ENCODE measurements around the gene UGT1A10.

The UGT1A10 gene

DNA sequence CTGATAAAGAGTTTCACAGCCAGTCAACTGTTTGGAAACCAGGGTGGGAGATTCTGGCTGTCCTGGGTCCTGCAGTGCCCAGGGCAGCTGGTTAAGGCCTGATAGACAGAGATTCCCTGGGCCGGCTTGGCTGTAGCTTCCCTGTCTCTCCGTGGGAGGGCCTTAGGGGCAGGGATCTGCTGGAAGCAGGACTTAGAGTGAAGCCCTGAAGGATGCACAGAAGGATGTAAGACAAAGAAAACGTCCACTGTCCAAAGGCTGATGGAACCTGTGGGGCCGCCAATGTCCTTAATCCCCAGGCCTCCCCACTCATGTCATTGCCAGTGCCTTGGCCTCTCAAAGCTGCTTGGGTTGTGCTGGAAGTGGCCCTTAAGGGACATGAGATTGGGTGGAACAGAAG, 174.8 kb downstream of the UGT1A10 start:
- no peaks in the 10 kb centered on the region for H3K79me2 ChIP-seq (ENCODE audit: insufficient read depth, low read length)
- no peak for DNase-seq
- no peak overlapping the region for H2AFZ ChIP-seq (ENCODE audit: low read depth, low read length)
- H3K27ac ChIP-seq (ENCODE audit: low read length), result no peak overlapping the region
- H4K20me1 ChIP-seq (ENCODE audit: insufficient read depth, low read length), result peaks cover 3% of the 10 kb centered on the region; the same call in 1 of the 2 replicates
- peaks cover 42% of the 10 kb centered on the region for H3K27me3 ChIP-seq (ENCODE audit: insufficient read depth, low read length, poor library complexity)
- H3K9me3 ChIP-seq (ENCODE audit: insufficient read depth, low read length, severe bottlenecking), result no peaks in the 10 kb centered on the region
- no peak for ATAC-seq (ENCODE audit: insufficient read depth, low read depth)
- no peak overlapping the region for H3K9ac ChIP-seq (ENCODE audit: low read depth, low read length)
- H3K36me3 ChIP-seq (ENCODE audit: insufficient read depth, low read length), result no peaks in the 10 kb centered on the region
- TF ChIP-seq, protein P1, sequence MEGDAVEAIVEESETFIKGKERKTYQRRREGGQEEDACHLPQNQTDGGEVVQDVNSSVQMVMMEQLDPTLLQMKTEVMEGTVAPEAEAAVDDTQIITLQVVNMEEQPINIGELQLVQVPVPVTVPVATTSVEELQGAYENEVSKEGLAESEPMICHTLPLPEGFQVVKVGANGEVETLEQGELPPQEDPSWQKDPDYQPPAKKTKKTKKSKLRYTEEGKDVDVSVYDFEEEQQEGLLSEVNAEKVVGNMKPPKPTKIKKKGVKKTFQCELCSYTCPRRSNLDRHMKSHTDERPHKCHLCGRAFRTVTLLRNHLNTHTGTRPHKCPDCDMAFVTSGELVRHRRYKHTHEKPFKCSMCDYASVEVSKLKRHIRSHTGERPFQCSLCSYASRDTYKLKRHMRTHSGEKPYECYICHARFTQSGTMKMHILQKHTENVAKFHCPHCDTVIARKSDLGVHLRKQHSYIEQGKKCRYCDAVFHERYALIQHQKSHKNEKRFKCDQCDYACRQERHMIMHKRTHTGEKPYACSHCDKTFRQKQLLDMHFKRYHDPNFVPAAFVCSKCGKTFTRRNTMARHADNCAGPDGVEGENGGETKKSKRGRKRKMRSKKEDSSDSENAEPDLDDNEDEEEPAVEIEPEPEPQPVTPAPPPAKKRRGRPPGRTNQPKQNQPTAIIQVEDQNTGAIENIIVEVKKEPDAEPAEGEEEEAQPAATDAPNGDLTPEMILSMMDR (IDR thresholded peaks at IDR 0.05; ENCODE audit: borderline replicate concordance, extremely low read depth, low read length, poor library complexity, severe bottlenecking), result no peak
- no peak for TF ChIP-seq EZH2 (IDR thresholded peaks at IDR 0.05; ENCODE audit: borderline replicate concordance, low read depth, low read length, severe bottlenecking)
- H3K4me1 ChIP-seq (ENCODE audit: insufficient read depth, low read length), result no peaks in the 10 kb centered on the region
- no peak overlapping the region for H3K4me2 ChIP-seq (ENCODE audit: insufficient read depth, low read length)
- no peak overlapping the region for H3K4me3 ChIP-seq (ENCODE audit: low read depth in 1 of 2, low read length in 2 of 2)

DNA sequence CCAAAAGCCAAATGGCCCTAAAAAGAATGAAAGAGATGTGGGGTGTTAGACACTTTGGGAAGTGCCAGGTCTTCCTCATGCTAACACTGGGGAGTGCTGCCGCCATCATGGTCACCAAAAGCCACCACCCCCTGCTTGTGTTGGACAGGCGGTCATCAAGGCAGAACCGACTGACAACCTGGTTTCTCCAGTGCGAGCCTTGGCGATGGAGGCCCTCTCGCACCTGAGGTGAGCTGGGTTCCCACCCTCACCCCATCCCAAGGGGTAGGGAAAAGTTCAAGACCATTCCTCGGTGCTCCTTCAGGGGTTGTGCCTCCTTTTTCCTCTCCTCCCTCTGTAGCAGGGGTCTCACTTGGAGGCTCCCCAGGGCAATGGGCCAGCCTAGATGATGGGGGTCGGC, 175.5 kb downstream of the UGT1A10 start:
- H2AFZ ChIP-seq (ENCODE audit: low read depth, low read length), result no peak overlapping the region
- H3K4me2 ChIP-seq (ENCODE audit: insufficient read depth, low read length), result no peak overlapping the region
- H3K36me3 ChIP-seq (ENCODE audit: insufficient read depth, low read length), result no peaks in the 10 kb centered on the region
- peaks cover 42% of the 10 kb centered on the region for H3K27me3 ChIP-seq (ENCODE audit: insufficient read depth, low read length, poor library complexity)
- no peak for ATAC-seq (ENCODE audit: insufficient read depth, low read depth)
- H3K4me3 ChIP-seq (ENCODE audit: low read depth in 1 of 2, low read length in 2 of 2), result no peak overlapping the region
- no peak overlapping the region for H3K27ac ChIP-seq (ENCODE audit: low read length)
- no peak for DNase-seq
- no peaks in the 10 kb centered on the region for H3K9me3 ChIP-seq (ENCODE audit: insufficient read depth, low read length, severe bottlenecking)
- peaks cover 3% of the 10 kb centered on the region; the same call in 1 of the 2 replicates for H4K20me1 ChIP-seq (ENCODE audit: insufficient read depth, low read length)
- no peaks in the 10 kb centered on the region for H3K79me2 ChIP-seq (ENCODE audit: insufficient read depth, low read length)
- H3K9ac ChIP-seq (ENCODE audit: low read depth, low read length), result no peak overlapping the region
- H3K4me1 ChIP-seq (ENCODE audit: insufficient read depth, low read length), result no peaks in the 10 kb centered on the region
- no peak for TF ChIP-seq EZH2 (IDR thresholded peaks at IDR 0.05; ENCODE audit: borderline replicate concordance, low read depth, low read length, severe bottlenecking)
- TF ChIP-seq, protein P1 (IDR thresholded peaks at IDR 0.05; ENCODE audit: borderline replicate concordance, extremely low read depth, low read length, poor library complexity, severe bottlenecking), result no peak

DNA sequence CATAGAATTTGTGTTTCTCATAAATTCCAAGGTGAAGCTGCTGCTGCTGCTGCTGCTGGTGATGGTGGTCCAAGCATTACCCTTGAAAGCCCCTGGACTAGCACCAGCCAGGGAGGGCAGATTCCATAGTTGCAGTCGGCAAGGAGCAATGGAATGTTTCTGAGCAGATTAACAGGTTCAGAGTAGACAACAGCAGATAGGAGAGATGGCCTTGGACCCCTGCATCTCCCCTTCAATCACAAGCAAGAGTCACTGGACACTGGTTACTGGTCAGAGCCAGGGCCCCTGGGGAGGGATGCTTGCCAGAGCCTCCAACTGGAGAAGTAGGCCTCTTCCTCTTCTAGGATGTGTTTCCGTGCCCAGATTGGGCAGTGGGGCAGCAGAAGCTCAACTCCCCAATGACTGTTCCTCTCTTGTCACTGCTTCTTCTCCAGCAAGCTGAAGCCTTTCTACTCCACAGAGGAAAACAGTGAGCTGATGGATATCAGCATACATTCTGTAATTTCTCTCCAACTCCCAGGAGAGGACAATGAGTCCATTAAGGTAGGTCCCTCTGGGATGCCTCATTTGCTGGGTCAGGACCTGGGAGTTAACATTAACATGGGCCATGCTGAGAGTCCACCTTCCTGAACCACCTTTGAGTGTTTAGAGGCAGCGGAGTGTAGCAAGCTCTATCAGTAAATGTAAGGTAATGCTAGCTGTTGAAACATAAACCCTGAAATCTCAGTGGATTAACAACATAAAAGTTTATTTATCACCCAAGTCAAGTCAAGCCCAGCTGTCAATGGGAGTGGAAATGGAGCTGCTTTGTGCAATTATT, 177.2 kb downstream of the UGT1A10 start:
- H3K27me3 ChIP-seq (ENCODE audit: insufficient read depth, low read length, poor library complexity), result peaks cover 28% of the 10 kb centered on the region

More for the DNA sequence above, 177.2 kb downstream of the UGT1A10 start:
- TF ChIP-seq EZH2 (IDR thresholded peaks at IDR 0.05; ENCODE audit: borderline replicate concordance, low read depth, low read length, severe bottlenecking), result no peak
- TF ChIP-seq, protein P1 (IDR thresholded peaks at IDR 0.05; ENCODE audit: borderline replicate concordance, extremely low read depth, low read length, poor library complexity, severe bottlenecking), result no peak
- Histone ChIP-seq H3K79me2 (ENCODE audit: insufficient read depth, low read length) (no peaks in the 10 kb centered on the region), H3K27ac (ENCODE audit: low read length) (no peak overlapping the region), H3K9ac (ENCODE audit: low read depth, low read length) (no peak overlapping the region), H3K9me3 (ENCODE audit: insufficient read depth, low read length, severe bottlenecking) (no peaks in the 10 kb centered on the region), H4K20me1 (ENCODE audit: insufficient read depth, low read length) (no peaks in the 10 kb centered on the region), H3K4me1 (ENCODE audit: insufficient read depth, low read length) (no peaks in the 10 kb centered on the region), H2AFZ (ENCODE audit: low read depth, low read length) (no peak overlapping the region), H3K4me3 (ENCODE audit: low read depth in 1 of 2, low read length in 2 of 2) (no peak overlapping the region), H3K4me2 (ENCODE audit: insufficient read depth, low read length) (no peak overlapping the region), H3K36me3 (ENCODE audit: insufficient read depth, low read length) (no peaks in the 10 kb centered on the region)
- DNase-seq, result no peak
- ATAC-seq (ENCODE audit: insufficient read depth, low read depth), result no peak
